GM23338 (cell line): ENCODE measurements around the gene MBNL1.

Experiments used
- EZH2 ChIP-seq: fragments of 200-600 bp; sonication (generic); IDR thresholded peaks from one replicate; pipeline ENCODE4 v1.8.0; 2017; ENCODE audit warnings: antibody characterized with exemption, mild to moderate bottlenecking, low read depth; ENCODE audit not compliant: unreplicated experiment
- EZH2phosphoT487 ChIP-seq: fragments of 200-600 bp; sonication (generic); IDR thresholded peaks from one replicate; pipeline ENCODE4 v1.8.1; 2018; ENCODE audit warnings: antibody characterized with exemption; ENCODE audit not compliant: unreplicated experiment
- NANOG ChIP-seq: IDR thresholded peaks from 2 replicates; pipeline ENCODE4 v1.6.1; 2016; ENCODE audit warnings: antibody characterized with exemption, borderline replicate concordance
- POLR2AphosphoS5 ChIP-seq: IDR thresholded peaks from 2 replicates; pipeline ENCODE4 v1.6.1; 2016; ENCODE audit warnings: antibody characterized with exemption, low read depth
- TF ChIP-seq, protein P1 (sequence below): fragments of 250-450 bp; sonication (Bioruptor Pico); IDR thresholded peaks from 2 replicates; pipeline ENCODE4 v1.5.0; 2020; ENCODE audit warnings: mild to moderate bottlenecking, moderate library complexity
- TF ChIP-seq, protein P2 (sequence below), 2 experiments: fragments of 200-600 bp in 1 of 2; sonication (generic) in 1 of 2; conservative IDR thresholded peaks; 2 replicates each; pipeline versions ENCODE4 v1.5.1 to v1.6.1; 2016 to 2017; ENCODE audit warnings: antibody characterized with exemption in 2 of 2, low read depth in 2 of 2, mild to moderate bottlenecking in 2 of 2, moderate library complexity in 1 of 2
- TF ChIP-seq, protein P3 (sequence below): IDR thresholded peaks from one replicate; pipeline ENCODE4 v1.6.1; 2018; ENCODE audit warnings: antibody characterized with exemption; ENCODE audit not compliant: unreplicated experiment

DNA sequence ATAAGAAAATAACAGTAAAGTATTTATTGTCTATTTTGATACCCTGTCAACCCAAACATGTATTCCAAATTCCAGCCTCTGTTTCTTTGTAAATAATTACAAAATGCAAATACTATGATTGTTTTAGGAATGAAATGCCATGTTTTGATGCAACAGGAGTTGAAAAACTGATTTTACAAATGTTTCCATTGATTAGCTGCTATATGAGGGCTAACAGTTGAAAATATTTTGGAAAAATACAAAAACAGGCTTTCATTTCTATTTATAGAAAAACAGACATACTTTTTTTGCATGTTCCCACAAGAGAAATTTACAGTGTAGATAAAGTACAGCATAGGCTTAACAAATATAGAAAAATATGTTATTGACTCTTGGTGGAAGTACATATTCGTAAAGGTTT is 20.0 kb downstream of the MBNL1 start:
- TF ChIP-seq, protein P1, sequence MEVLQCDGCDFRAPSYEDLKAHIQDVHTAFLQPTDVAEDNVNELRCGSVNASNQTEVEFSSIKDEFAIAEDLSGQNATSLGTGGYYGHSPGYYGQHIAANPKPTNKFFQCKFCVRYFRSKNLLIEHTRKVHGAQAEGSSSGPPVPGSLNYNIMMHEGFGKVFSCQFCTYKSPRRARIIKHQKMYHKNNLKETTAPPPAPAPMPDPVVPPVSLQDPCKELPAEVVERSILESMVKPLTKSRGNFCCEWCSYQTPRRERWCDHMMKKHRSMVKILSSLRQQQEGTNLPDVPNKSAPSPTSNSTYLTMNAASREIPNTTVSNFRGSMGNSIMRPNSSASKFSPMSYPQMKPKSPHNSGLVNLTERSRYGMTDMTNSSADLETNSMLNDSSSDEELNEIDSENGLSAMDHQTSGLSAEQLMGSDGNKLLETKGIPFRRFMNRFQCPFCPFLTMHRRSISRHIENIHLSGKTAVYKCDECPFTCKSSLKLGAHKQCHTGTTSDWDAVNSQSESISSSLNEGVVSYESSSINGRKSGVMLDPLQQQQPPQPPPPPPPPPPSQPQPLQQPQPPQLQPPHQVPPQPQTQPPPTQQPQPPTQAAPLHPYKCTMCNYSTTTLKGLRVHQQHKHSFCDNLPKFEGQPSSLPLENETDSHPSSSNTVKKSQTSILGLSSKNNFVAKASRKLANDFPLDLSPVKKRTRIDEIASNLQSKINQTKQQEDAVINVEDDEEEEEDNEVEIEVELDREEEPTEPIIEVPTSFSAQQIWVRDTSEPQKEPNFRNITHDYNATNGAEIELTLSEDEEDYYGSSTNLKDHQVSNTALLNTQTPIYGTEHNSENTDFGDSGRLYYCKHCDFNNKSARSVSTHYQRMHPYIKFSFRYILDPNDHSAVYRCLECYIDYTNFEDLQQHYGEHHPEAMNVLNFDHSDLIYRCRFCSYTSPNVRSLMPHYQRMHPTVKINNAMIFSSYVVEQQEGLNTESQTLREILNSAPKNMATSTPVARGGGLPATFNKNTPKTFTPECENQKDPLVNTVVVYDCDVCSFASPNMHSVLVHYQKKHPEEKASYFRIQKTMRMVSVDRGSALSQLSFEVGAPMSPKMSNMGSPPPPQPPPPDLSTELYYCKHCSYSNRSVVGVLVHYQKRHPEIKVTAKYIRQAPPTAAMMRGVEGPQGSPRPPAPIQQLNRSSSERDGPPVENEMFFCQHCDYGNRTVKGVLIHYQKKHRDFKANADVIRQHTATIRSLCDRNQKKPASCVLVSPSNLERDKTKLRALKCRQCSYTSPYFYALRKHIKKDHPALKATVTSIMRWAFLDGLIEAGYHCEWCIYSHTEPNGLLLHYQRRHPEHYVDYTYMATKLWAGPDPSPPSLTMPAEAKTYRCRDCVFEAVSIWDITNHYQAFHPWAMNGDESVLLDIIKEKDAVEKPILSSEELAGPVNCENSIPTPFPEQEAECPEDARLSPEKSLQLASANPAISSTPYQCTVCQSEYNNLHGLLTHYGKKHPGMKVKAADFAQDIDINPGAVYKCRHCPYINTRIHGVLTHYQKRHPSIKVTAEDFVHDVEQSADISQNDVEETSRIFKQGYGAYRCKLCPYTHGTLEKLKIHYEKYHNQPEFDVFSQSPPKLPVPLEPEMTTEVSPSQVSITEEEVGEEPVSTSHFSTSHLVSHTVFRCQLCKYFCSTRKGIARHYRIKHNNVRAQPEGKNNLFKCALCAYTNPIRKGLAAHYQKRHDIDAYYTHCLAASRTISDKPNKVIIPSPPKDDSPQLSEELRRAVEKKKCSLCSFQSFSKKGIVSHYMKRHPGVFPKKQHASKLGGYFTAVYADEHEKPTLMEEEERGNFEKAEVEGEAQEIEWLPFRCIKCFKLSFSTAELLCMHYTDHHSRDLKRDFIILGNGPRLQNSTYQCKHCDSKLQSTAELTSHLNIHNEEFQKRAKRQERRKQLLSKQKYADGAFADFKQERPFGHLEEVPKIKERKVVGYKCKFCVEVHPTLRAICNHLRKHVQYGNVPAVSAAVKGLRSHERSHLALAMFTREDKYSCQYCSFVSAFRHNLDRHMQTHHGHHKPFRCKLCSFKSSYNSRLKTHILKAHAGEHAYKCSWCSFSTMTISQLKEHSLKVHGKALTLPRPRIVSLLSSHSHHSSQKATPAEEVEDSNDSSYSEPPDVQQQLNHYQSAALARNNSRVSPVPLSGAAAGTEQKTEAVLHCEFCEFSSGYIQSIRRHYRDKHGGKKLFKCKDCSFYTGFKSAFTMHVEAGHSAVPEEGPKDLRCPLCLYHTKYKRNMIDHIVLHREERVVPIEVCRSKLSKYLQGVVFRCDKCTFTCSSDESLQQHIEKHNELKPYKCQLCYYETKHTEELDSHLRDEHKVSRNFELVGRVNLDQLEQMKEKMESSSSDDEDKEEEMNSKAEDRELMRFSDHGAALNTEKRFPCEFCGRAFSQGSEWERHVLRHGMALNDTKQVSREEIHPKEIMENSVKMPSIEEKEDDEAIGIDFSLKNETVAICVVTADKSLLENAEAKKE, result no peak
- TF ChIP-seq NANOG (no peak), EZH2 (no peak), POLR2AphosphoS5 (no peak), EZH2phosphoT487 (no peak)
- TF ChIP-seq, protein P2, sequence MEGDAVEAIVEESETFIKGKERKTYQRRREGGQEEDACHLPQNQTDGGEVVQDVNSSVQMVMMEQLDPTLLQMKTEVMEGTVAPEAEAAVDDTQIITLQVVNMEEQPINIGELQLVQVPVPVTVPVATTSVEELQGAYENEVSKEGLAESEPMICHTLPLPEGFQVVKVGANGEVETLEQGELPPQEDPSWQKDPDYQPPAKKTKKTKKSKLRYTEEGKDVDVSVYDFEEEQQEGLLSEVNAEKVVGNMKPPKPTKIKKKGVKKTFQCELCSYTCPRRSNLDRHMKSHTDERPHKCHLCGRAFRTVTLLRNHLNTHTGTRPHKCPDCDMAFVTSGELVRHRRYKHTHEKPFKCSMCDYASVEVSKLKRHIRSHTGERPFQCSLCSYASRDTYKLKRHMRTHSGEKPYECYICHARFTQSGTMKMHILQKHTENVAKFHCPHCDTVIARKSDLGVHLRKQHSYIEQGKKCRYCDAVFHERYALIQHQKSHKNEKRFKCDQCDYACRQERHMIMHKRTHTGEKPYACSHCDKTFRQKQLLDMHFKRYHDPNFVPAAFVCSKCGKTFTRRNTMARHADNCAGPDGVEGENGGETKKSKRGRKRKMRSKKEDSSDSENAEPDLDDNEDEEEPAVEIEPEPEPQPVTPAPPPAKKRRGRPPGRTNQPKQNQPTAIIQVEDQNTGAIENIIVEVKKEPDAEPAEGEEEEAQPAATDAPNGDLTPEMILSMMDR (conservative IDR thresholded peaks at IDR 0.05; ENCODE audit: low read depth in 2 of 2), result no peak
- TF ChIP-seq, protein P3, sequence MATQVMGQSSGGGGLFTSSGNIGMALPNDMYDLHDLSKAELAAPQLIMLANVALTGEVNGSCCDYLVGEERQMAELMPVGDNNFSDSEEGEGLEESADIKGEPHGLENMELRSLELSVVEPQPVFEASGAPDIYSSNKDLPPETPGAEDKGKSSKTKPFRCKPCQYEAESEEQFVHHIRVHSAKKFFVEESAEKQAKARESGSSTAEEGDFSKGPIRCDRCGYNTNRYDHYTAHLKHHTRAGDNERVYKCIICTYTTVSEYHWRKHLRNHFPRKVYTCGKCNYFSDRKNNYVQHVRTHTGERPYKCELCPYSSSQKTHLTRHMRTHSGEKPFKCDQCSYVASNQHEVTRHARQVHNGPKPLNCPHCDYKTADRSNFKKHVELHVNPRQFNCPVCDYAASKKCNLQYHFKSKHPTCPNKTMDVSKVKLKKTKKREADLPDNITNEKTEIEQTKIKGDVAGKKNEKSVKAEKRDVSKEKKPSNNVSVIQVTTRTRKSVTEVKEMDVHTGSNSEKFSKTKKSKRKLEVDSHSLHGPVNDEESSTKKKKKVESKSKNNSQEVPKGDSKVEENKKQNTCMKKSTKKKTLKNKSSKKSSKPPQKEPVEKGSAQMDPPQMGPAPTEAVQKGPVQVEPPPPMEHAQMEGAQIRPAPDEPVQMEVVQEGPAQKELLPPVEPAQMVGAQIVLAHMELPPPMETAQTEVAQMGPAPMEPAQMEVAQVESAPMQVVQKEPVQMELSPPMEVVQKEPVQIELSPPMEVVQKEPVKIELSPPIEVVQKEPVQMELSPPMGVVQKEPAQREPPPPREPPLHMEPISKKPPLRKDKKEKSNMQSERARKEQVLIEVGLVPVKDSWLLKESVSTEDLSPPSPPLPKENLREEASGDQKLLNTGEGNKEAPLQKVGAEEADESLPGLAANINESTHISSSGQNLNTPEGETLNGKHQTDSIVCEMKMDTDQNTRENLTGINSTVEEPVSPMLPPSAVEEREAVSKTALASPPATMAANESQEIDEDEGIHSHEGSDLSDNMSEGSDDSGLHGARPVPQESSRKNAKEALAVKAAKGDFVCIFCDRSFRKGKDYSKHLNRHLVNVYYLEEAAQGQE, result no peak
